ENCODE results near the gene SLC1A3.

DNA sequence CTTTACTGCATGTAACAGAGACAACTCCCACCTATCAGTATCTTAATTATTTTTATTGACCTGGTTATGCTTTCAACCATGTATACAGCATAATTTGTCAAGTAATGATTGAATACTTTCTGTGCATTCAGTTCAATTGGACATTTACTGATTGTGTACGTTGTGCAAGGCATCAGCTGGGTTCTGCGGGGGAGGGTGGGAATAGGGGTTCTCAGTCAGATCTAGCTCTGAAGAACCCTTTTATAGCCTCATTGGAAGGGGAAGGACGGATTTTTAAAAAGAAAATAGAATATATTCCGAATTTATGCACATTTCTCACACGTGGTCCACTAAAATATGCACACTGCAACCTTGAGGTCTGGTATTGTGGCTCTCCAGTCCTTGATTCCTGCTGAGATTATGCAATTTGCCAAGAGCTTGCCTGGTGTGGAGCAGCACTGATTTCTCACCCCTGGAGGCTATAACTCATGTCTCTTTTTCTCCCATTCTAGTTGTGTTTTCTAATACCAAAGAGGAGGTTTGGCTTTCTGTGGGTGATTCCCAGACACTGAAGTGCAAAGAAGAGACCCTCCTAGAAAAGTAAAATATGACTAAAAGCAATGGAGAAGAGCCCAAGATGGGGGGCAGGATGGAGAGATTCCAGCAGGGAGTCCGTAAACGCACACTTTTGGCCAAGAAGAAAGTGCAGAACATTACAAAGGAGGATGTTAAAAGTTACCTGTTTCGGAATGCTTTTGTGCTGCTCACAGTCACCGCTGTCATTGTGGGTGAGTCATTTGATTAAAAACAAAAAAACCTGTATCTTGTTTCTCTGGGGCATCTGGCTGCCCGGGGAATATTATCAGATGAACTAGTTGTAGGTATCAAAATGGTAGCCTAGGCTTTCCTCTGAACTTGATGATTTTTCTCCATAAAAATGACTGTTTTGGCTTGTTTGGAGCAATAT lies 1.7 kb downstream of the SLC1A3 start:
- TF ChIP-seq, protein P1, sequence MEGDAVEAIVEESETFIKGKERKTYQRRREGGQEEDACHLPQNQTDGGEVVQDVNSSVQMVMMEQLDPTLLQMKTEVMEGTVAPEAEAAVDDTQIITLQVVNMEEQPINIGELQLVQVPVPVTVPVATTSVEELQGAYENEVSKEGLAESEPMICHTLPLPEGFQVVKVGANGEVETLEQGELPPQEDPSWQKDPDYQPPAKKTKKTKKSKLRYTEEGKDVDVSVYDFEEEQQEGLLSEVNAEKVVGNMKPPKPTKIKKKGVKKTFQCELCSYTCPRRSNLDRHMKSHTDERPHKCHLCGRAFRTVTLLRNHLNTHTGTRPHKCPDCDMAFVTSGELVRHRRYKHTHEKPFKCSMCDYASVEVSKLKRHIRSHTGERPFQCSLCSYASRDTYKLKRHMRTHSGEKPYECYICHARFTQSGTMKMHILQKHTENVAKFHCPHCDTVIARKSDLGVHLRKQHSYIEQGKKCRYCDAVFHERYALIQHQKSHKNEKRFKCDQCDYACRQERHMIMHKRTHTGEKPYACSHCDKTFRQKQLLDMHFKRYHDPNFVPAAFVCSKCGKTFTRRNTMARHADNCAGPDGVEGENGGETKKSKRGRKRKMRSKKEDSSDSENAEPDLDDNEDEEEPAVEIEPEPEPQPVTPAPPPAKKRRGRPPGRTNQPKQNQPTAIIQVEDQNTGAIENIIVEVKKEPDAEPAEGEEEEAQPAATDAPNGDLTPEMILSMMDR (IDR thresholded peaks at IDR 0.05), result no peak
- TF ChIP-seq POLR2AphosphoS5 (IDR thresholded peaks at IDR 0.05) (no peak), POLR2A (IDR thresholded peaks at IDR 0.05) (no peak)

All from prostate gland (tissue), 2 donors.